ENCODE measurements around the gene PIM1. TPM values are rescaled to one million over a fixed set of nuclear protein-coding genes. Genes with fewer than 3 reads are reported as not detected.

The PIM1 gene
- total RNA-seq, result 100 to 1,000 TPM in 2 of 4 donors, 10 to 100 TPM in 2; 37.5 to 291 (median 130) TPM

- ATAC-seq (ENCODE audit: low FRiP score), result peak; percentile 86
- DNase-seq (ENCODE audit: low spot score), result peak; percentile 98
- no peak for TF ChIP-seq CTCF (IDR thresholded peaks at IDR 0.05)
Measured at GRCh38 chr6:37169496-37170272, at the start of gene PIM1. Gene PIM1, plus strand, starts transcription at chr6:37170152. Its CDS starts 424 bp downstream, at chr6:37170576.

- DNase-seq (ENCODE audit: low spot score) (no peak), ATAC-seq (ENCODE audit: low FRiP score) (no peak)
- no peak for TF ChIP-seq CTCF (IDR thresholded peaks at IDR 0.05)
Measured at GRCh38 chr6:37121556-37121955, 48.4 kb upstream of the PIM1 start.

GRCh38 chr6:37122861-37123260, 47.1 kb upstream of the PIM1 start:
- no peak for TF ChIP-seq CTCF (IDR thresholded peaks at IDR 0.05)

GRCh38 chr6:37123957-37124729, 45.8 kb upstream of the PIM1 start:
- TF ChIP-seq CTCF (IDR thresholded peaks at IDR 0.05), result no peak
- ATAC-seq (ENCODE audit: low FRiP score) (no peak), DNase-seq (ENCODE audit: low spot score) (no peak)

More at GRCh38 chr6:37122861-37123260, 47.1 kb upstream of the PIM1 start:
- no peak for DNase-seq (ENCODE audit: low spot score)
- ATAC-seq (ENCODE audit: low FRiP score), result no peak

GRCh38 chr6:37125774-37126492, 44.0 kb upstream of the PIM1 start:
- no peak for TF ChIP-seq CTCF (IDR thresholded peaks at IDR 0.05)
- ATAC-seq (ENCODE audit: low FRiP score) (no peak), DNase-seq (ENCODE audit: low spot score) (no peak)

- ATAC-seq (ENCODE audit: low FRiP score) (no peak), DNase-seq (ENCODE audit: low spot score) (no peak)
- no peak for TF ChIP-seq CTCF (IDR thresholded peaks at IDR 0.05)
Measured at GRCh38 chr6:37126493-37126958, 43.4 kb upstream of the PIM1 start.
